Glutamatergic neuron (in vitro differentiated cells): ENCODE data around the gene FXYD5. TPM values are rescaled to one million over a fixed set of nuclear protein-coding genes. Genes with fewer than 3 reads are reported as not detected.
A peak's percentile ranks its signal among the peaks of the same experiment; 100 is the strongest.

ENCODE experiments used
- DNase-seq: peaks from one replicate; pipeline ENCODE4 v3.0.0; 2022
- H3K27ac Mint-ChIP-seq: one replicate; pipeline ENCODE4 v1.8.0; 2020; ENCODE audit warnings: mild to moderate bottlenecking, mixed read lengths, inconsistent platforms; ENCODE audit not compliant: unreplicated experiment
- H3K27me3 Mint-ChIP-seq: one replicate; pipeline ENCODE4 v1.8.0; 2020; ENCODE audit warnings: mild to moderate bottlenecking, moderate library complexity, mixed read lengths, inconsistent platforms; ENCODE audit not compliant: unreplicated experiment
- H3K36me3 Mint-ChIP-seq: one replicate; pipeline ENCODE4 v1.8.0; 2020; ENCODE audit warnings: mild to moderate bottlenecking, mixed read lengths, inconsistent platforms; ENCODE audit not compliant: unreplicated experiment
- H3K4me1 Mint-ChIP-seq: one replicate; pipeline ENCODE4 v1.8.0; 2020; ENCODE audit warnings: mild to moderate bottlenecking, low read depth, mixed read lengths, inconsistent platforms; ENCODE audit not compliant: unreplicated experiment
- H3K4me3 Mint-ChIP-seq: one replicate; pipeline ENCODE4 v1.8.0; 2020; ENCODE audit warnings: mild to moderate bottlenecking, mixed read lengths, inconsistent platforms; ENCODE audit not compliant: unreplicated experiment
- H3K9me3 Mint-ChIP-seq: one replicate; pipeline ENCODE4 v1.8.0; 2020; ENCODE audit warnings: mild to moderate bottlenecking, moderate library complexity, mixed read lengths, inconsistent platforms; ENCODE audit not compliant: unreplicated experiment
- CTCF ChIP-seq: fragments of 200-600 bp; sonication (generic); IDR thresholded peaks from one replicate; pipeline ENCODE4 v1.5.0; 2021; ENCODE audit not compliant: partially characterized antibody, unreplicated experiment
- total RNA-seq: library from RNA; stranded (reverse); fragmentation: NEBNext Ultra II Directional; extraction: Animal tissue kit (Norgen Biotek cat#: 25700); gene quantifications from one replicate; pipeline ENCODE4 v1.2.1, GENCODE V29; 2021; ENCODE audit not compliant: unreplicated experiment

FXYD5 gene
- total RNA-seq, 1 donor from 2014 or later: 5.3 TPM

GRCh38 chr19:35133826-35134225 is 20.7 kb upstream of the FXYD5 start:
- H3K27me3 Mint-ChIP-seq: peaks cover 10% of the 10 kb centered on the region
- H3K4me3 Mint-ChIP-seq: no peak overlapping the region
- no peak overlapping the region for H3K27ac Mint-ChIP-seq
- no peak for DNase-seq
- H3K9me3 Mint-ChIP-seq: peaks cover 5% of the 10 kb centered on the region
- TF ChIP-seq CTCF: no peak
- H3K4me1 Mint-ChIP-seq: peaks cover 14% of the 10 kb centered on the region
- peaks cover 9% of the 10 kb centered on the region for H3K36me3 Mint-ChIP-seq

GRCh38 chr19:35134601-35135242 is 19.8 kb upstream of the FXYD5 start, which contains the start of gene LGI4:
Gene LGI4, minus strand, starts transcription at chr19:35135059. Its CDS starts 379 bp downstream, at chr19:35134680.
- no peak for TF ChIP-seq CTCF
- Mint-ChIP-seq H3K27ac (peak within 1 kb of the TSS; percentile 99), H3K4me3 (peak within 1 kb of the TSS; percentile 94), H3K9me3 (peaks cover 5% of the 10 kb centered on the region), H3K36me3 (peaks cover 9% of the 10 kb centered on the region), H3K4me1 (peaks cover 20% of the 10 kb centered on the region), H3K27me3 (peaks cover 10% of the 10 kb centered on the region)
- DNase-seq: peak; percentile 56

- H3K4me1 Mint-ChIP-seq: peaks cover 22% of the 10 kb centered on the region
- peak; percentile 93 for DNase-seq
- peak; percentile 95 for TF ChIP-seq CTCF
- peaks cover 10% of the 10 kb centered on the region for H3K27me3 Mint-ChIP-seq
- peaks cover 6% of the 10 kb centered on the region for H3K9me3 Mint-ChIP-seq
- H3K4me3 Mint-ChIP-seq: no peak overlapping the region
- peaks cover 9% of the 10 kb centered on the region for H3K36me3 Mint-ChIP-seq
- H3K27ac Mint-ChIP-seq: peak overlapping the region; percentile 82
These were observed 19.1 kb upstream of the FXYD5 start for GRCh38 chr19:35135389-35135909.

DNA sequence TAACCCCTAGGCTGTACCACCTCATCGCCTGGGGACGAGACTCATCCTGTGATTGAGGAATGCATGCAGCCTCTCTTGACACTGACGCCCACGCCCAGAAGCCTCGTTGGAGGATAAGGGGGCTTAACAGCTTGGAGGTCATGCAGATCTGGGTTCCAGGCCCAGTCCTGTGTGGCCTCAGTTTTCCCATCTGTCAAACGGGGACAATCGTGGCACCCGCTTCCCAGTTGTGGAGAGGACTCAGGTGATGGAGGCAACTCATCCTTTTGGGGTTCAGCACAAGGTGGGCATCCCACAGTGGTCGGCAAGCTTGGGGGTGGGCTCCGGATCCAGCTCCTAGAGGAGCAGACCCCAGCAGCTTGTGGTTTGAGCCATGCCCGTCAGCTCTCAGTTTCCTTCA is 18.3 kb upstream of the FXYD5 start:
- peaks cover 9% of the 10 kb centered on the region for H3K36me3 Mint-ChIP-seq
- TF ChIP-seq CTCF: no peak
- H3K9me3 Mint-ChIP-seq: peaks cover 10% of the 10 kb centered on the region
- peaks cover 10% of the 10 kb centered on the region for H3K27me3 Mint-ChIP-seq
- peaks cover 25% of the 10 kb centered on the region for H3K4me1 Mint-ChIP-seq
- no peak overlapping the region for H3K4me3 Mint-ChIP-seq
- no peak overlapping the region for H3K27ac Mint-ChIP-seq
- no peak for DNase-seq

GRCh38 chr19:35136977-35137702 is 17.4 kb upstream of the FXYD5 start:
- Mint-ChIP-seq H3K36me3 (peaks cover 9% of the 10 kb centered on the region), H3K27ac (no peak overlapping the region), H3K4me3 (no peak overlapping the region), H3K9me3 (peaks cover 10% of the 10 kb centered on the region), H3K27me3 (peaks cover 17% of the 10 kb centered on the region), H3K4me1 (peaks cover 28% of the 10 kb centered on the region)
- no peak for DNase-seq
- TF ChIP-seq CTCF: no peak
